HG02588 (cell line): ENCODE results near the gene SACS.
"Not testable (repeated sequence)": the region's sequence is repeated elsewhere in the genome, so short reads cannot be mapped to it uniquely, and the experiment has no call there.

ENCODE experiments used
- ATAC-seq: cut with Tn5 transposase; IDR thresholded peaks from one replicate; pipeline ENCODE4 v1.9.1; 2021; ENCODE audit warnings: mild to moderate bottlenecking, moderate library complexity; ENCODE audit not compliant: unreplicated experiment

The SACS gene

DNA sequence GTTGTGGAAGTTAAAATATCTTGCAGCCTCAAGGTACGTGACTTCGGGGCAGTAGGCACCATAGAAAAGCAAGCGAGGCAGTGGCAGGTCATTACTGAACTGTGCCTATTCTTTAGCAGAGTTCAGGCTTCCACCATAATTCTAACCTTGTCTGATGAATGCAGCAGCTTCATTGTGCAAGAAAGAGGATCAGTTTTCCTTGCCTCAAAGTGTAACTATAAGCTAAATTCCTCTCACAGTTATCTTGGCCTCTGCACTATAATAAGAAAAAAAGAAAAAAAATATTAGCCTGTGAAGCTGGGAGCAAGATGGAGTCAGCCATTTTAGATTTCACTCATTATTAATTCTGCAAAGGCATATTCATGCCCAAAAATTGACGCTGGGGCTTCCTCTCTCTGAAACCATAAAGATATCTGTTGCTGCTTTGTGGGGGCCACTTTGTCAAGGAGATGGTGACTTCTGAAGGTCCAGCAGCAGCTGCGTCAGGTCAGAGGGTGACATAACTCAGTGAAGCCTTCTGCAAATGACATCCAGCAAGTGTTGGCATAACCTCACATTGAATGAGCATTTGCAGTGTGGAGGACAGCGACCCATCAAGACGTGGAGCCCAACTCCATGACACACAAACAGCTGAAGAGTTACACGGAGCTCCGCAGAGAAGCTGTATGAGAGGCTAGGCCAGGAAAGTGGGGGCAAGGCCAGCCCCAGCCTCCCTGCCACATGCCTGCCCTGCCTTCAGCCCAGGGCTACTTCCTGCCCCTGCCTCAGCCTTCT is 23.1 kb upstream of the SACS start:
- no peak for ATAC-seq

DNA sequence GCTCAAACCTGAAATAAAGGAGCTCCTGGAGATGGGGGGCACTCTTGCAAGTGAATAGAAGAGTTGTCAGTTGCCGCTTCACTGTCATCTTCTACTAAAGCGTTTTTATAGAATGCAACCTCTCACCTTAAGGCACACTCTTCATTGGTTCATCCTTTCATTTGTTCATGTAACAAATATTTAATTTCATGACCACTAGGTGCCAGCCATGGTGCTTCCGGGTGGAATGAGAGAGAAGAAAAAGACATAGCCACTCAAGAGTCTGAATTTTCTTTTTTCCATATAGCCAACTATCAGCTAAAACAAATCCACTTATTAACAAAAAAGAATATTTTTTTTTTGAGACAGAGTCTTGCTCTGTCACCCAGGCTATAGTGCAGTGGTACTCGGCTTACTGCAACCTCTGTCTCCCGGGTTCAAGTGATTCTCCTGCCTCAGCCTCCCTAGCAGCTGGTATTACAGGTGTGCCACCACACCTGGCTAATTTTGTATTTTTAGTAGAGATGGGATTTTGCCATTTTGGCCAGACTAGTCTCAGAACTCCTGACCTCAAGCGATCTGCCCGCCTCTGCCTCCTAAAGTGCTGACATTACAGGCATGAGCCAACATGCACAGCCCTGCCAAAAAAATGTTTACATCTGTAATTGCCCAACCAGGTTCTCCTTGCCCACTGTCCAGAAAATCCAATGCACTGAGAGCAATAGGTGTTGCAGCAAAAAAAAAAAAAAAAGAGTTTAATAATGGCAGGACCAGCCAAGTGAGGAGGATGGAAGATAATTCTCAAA is 22.1 kb upstream of the SACS start:
- no peak for ATAC-seq

DNA sequence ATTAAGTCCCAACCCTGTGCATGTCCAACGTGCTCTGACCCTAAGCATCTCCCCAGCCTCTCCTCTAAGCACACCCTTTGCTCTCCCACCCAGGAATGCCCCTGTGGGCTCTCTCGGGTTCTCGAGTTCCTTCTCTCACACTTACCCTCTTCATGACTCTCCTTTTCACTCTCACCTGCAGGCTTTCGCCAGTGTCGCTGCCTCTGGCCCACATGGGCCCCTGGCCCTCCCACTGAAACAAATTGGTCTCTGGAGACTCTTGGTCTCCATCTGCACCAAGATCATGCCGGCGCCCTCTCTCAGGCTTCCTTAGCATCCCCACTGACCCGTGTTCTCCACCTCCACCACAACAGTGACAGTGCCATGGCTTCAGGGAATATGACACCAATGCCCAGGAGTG is 19.6 kb upstream of the SACS start:
- no peak for ATAC-seq

DNA sequence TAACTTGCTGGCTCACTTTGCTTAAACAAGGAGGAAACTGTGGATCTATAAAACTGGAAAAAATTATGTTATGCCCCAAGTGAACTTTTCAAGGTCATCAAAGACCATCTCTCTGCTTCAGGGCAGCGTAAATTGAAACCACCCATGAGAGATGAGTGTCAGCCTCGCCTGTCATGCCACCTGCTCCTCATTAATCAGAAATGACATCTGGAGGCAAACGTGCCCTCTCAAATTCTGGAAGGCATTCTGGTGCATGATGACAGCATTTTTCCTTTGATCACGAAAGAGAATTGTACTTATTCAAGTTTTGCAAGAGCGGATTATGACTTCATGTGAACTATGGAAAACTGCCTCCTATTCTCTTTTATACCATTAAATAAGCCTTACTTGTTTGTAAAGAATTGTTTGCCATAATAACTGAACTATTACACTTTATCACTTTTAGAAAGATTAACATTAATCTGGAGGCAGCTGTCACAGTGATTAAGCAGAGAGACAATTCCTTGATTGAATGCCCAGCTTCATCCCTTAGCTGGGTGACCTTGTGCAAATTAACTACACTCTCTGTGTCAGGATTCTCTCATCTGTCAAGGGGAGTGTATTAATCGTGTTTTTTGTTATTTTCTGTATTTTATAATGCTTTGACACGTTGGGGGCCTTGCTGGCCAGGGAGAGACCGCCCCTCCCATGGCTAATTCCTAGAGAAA is 17.0 kb upstream of the SACS start:
- no peak for ATAC-seq

DNA sequence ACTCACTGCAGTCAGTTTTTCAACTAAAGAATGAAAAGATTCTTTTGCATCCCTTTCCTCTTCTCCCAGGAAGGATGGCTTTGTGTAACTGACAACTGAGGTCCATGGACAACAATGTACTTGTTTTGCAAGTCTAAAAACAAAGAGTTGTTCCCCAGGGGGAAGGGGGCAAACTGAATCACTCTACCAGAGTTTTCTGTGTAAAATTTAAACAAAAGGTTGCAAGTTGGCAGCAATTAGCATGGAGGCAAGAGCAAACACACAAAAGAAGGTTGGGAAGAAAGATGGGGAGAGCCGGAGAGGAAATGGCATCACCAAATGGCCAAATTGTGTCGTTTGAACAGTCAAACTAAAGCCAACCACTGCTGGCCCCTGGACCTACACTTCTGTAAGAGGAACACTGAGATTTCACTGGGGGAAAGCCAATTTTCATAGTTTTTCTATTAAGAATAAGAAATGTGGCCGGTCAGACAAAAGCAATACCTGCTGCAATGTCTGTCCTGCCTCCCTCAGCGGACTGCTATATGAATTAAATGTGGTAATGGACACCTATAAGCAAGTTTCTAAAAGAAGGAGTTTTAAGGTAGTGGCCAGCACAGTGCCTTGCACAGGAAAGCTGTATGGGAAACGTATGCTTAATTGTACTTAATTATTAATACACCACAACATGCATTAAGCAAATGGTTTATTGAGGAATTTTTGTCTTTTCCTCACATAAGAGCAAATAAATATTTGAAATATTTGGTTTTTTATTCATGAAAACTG is 16.1 kb upstream of the SACS start:
- no peak for ATAC-seq

DNA sequence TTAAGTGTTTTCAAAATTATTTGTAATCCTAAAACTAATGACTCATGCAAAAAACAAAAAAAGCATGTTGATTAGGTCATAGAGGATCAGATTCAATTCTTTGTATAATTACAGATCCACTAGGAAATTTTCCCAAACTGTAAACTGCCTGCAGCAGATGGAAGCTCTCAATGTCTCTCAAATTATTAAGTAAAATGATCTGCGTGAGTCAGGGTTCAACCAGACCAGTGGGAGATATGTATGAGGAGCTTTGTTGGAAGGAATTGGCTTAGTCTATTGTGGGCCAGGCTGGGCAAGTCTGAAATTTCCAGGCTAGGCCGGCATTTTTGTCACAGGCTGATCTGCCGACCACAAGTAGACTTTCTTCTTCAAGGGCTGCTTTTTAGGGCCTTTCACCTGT is 14.4 kb upstream of the SACS start:
- no peak for ATAC-seq

DNA sequence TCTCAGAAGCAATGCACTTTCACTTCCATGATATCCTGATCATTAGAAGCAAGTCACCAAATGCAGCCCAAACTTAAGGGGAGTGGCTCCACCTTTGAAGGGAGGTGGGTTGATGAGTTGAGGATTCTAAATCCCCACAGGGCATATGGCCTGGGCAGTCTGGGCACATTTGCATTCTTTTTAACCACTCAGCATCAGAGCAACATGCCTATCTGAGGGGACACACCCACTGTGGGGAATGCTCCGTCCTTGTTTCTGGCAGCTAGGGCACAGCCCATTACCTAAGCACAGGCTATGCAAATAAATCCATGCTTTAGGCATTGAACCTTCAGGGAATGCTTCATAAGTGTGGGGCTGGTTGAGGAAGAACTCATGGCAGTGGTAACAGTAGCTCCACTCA is 12.3 kb upstream of the SACS start:
- no peak for ATAC-seq

DNA sequence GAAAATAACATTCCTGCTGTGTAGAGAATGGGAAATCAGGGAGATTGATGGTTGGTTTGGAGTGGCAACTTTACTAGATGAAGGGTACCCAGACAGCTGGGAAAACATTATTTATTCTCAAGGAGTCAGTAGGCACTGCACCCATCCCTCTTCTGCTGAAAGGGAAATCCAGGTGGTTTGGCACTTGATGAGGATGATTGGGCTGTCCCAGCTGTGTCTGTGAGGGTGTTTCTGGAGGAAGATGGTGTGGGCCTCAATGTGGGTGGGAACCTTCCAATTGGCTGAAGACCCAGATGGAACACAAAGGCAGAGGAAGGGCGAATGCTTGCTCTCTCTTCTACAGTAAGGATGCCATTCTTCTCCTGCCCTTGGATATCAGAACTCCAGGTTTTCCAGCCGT is 10.4 kb upstream of the SACS start:
- no peak for ATAC-seq

DNA sequence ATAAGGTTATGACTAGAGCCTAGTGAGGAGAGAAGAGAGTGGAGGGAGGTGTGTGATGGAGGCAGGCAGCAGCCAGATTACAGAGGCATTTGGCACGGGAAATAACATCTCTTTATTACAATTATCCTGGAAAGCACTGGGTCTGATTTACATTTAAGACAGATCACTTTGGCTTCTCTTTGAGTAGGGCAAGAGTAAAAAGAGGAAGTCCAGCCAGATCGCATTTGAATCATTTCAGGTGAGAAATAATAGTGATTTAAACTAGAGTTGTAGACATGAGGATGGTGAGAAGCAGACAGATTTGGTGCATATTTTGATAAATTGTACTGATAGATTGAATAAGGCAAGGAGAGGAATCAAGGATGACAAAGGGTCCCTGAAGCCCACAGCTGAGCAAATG is 9.6 kb upstream of the SACS start:
- no peak for ATAC-seq

DNA sequence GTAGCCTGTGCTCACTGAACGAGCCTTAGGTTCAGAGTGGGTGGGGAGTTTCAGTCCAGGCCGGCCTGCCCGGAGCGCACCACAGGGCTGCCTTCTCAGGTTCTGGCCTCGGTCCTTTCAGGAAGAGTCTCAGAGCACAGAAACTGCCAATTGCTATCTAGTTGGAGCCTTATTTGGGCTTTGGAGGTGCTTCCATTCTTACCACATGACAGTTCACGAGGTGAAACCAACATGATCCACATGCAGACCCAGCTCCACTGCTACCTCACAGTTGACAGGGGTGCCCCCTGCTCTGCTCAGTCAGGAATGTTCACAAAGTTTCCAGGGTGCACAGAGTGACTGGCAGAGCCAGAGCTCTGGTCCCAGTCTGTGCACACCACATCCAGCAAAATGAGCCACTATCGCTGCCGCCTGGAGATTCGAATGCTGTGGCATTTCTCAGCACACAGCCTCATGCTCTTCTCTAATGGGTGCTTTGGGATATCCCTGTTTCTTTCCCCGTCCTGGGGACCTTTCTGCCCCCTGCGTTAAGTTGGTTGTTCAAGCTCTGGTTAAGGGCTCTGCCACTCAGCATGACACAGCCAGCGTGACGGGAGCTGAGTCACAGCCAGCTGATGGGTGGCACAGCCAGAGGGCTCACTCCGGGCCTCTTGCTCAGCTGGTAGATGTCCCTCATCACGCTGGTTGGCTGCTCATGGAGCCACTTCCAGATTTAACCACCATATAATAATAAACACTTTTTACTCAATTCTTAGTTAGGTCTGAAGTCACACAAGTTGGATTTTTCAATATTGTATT is 7.5 kb upstream of the SACS start:
- no peak for ATAC-seq

DNA sequence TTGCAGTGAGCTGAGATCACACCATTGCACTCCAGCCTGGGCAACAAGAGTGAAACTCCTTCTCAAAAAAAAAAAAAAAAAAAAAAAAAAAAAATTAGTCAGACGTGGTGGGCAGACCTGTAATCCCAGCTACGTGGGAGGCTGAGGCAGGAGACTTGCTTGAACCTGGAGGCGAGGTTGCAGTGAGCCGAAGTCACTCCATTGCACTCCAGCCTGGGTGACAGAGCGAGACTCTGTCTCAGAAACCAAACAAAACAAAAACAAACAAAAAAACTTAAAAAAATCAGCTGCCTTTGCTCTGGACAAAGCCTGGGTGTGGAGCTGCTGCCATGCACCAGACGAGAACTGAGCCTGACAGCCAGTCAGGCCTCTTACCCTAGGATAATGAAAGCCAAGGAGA is 6.8 kb upstream of the SACS start:
- not testable (repeated sequence) for ATAC-seq

DNA sequence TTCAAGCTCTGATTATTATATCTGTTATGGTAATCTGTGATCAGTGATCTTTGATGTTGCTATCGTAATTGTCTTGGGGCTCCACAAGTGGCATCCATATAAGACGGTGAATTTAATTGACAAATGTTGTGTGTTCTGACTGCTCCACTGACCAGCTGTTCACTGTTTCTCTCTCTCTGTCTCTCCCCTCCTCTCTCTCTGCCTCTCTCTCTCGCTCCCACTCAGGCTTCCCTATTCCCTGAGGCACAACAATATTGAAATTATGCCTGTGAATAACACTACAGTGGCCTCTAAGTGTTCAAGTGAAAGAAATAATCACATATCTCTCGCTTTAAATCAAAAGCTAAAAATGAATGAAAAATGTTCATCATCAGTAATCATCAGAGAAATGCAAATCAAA is 4.4 kb upstream of the SACS start:
- ATAC-seq, result no peak

DNA sequence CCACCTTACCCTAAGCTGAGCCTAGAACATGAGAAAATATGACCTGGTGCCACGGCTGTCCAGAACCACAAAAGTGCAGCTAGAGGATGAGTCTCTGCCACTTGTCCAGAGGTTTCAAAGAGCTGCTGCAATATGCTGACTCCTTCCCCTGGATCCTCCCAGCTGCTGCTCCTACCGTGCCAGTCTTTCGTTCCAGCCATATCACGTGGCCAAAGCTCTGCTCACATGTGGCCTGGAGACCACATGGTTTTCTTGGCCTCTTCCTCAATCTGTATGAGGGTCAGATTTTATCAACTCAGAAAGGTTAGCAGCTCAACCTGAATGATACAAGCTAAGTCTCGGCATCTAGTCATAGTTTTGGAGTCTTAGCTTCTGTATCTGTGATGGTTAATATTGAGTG is 3.2 kb upstream of the SACS start:
- ATAC-seq, result no peak

DNA sequence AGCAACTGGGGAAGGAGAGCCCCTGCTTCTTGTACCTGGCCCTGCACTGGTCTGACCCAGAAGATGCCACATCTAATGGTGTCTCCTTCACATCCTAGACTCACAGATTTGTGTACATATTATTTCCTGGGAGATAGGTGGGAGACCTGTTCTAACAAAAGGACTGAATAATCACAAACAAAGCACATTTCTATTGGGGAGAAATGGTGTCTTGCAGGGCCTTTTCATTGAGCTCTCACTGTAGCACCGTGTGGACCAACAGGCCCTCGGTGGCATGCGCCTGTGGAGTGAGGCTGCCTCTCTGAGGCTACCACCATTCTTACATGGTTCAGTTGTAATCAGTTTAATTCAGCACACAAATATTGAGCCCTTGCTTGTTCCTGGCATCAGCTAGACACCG is 989 bp upstream of the SACS start:
- no peak for ATAC-seq

DNA sequence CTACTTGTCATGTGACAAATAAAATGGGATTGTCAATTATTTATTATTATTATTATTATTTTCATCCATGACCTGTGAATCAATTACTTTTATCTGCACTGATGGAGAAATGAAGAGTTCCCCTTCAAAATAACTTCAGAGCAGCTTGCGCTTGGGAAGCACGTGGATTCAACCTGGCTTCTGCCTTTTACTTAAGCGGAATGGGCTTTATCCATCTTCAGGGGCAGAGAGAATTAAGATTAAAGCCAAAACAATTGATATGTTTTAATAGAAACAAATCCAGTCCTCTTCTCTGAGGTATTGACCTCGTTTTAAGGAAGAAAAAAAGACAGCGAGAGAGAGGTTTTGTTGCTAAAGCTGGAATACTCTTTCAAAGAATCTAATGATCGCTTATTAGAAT is 876 bp downstream of the SACS start:
- ATAC-seq, result no peak

DNA sequence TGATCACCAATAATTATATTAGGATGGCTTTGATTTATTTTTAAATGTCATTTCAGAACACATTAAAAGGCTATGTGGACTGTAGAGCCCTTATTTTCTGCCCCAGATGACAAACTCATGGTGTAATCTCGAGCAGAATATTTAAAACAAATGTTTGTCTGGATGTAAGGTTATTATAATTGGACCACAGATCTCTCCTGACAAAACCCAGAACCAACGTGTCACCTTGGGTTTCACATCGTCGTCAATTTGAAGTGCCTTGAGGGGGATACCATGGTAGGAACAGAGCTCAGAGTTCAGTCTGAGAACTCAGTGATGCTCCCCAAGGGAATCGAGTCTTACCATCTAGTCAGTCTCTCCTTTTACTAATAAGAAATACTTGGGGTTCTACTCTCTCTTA is 2.8 kb downstream of the SACS start:
- no peak for ATAC-seq

DNA sequence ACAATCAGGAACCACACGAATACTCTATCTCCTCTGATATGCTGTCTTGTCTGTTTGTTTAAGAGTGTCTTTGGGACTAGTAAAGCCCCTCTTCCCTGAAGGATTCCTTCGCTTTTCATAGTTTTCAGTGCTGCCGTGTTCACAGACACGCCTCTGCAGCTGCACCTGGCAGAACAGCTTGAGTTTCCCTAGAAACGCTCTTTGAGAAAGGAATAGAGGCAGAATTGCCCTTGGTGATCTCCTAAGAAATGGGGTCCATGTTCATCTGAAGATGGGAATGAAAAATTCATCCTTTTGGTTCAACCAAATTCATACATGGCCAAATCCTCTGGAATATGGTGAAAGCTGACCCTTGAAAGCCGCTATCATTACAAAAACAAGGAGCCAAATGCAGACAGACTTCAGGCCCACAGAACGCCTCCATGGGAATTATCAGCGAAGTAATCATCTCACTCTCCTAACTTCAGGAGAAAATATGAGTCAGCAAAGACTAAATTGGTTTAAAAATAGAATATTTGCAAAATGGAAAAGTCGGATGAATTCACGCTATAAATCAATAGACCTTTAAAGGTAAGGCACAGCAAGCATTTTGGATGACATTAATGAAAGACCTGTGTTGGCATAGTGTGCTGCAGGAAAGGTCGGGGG is 5.5 kb downstream of the SACS start:
- ATAC-seq, result no peak

DNA sequence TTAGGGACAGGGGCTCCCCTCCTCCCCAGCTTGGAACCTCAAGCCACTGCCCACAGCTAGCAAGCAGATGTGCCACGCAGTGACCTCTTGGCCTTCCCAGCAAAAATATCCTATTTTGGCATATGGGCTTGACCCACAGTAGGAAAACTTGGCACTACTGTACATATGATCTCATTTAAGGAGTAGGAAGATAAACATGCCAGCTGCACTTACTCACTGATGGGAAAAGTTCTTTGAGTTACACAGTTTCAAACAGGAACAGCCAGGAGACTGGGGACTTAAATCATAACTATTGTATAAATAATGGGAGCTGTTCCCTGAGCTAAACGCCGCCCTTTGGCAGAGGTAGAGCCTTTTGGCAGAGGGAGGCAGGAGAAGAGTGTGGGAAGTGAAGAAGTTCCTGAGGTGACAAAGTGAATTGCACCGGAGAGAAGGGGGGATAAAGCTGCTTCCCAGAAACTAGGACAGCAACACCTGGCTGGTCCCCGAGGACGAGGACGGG is 6.1 kb downstream of the SACS start:
- ATAC-seq, result no peak

DNA sequence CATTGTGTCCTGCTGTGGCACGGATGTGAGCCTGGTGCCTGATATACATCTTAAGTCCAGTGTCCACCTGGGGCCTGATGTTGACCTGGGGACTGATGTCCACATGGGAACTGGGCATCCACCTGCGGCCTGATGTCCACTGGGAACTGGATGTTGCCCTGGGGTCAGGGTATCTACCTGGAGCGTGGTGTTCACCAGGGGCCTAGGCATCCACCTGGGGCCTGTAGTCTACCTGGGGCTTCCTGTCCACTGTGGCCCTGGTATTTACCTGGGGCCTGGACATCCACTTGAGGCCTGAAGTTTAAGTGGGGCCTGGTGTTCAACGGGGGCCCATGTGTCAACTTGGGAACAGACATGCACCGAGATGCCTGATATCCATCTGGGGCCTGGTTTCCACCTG is 11.9 kb downstream of the SACS start:
- no peak for ATAC-seq
